ENCODE data around the gene FOXO3. TPM values are rescaled to one million over a fixed set of nuclear protein-coding genes. Genes with fewer than 3 reads are reported as not detected.
"Not testable (repeated sequence)": the region's sequence is repeated elsewhere in the genome, so short reads cannot be mapped to it uniquely, and the experiment has no call there.

Gene FOXO3
- total RNA-seq, 1 donor from 2014 or later = 71.4 TPM

DNA sequence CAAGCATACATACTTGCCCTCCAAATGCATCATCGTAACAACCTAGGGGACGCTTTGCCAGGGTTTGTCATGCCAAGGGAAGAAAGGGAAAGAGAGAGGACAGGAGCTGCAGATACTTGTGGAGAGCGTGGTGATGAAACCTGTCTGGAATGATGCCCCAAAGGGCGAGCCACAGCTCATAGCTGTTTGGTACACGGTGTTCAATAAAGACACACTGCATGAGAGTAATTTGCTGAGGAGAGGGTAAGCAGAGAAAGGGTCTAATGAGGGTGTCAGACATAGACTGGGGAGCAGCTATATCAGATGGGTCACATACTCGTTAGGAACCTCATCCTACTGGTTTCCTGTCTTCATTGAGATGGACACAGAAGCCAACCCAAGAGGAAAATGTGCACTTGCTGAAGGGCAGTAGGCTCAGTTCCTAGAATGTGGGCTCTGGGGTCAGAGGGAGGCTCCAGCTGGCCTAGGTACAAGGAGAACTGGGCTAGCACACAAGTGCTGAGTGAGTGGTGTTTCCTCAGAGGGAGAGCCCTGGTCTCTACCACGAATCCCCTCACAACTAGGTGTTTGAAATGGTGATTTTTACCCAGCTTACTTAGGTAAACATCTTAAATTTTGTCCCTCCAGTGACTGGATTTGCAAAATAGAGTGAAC, 5.2 kb upstream of the FOXO3 start:
- no peak for DNase-seq (ENCODE audit: low spot score)

DNA sequence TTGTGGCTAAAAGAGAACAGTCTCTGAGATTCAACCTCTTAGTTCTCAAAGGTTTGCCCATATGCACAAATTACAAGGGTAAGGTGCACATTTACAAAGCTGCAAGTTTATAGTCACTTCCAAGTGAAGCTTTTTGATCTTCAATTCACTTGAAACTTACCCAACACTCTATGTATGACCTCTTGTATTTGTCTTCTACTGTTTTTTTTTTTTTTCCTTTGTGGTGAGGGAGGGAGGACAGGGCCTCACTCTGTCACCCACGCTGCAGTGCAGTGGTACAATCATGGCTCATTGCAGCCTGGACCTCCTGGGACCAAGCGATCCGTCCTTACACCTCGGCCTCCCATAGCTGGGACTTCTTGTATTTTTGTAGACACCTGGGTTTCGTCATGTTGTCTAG, 4.5 kb upstream of the FOXO3 start:
- no peak for DNase-seq (ENCODE audit: low spot score)

DNA sequence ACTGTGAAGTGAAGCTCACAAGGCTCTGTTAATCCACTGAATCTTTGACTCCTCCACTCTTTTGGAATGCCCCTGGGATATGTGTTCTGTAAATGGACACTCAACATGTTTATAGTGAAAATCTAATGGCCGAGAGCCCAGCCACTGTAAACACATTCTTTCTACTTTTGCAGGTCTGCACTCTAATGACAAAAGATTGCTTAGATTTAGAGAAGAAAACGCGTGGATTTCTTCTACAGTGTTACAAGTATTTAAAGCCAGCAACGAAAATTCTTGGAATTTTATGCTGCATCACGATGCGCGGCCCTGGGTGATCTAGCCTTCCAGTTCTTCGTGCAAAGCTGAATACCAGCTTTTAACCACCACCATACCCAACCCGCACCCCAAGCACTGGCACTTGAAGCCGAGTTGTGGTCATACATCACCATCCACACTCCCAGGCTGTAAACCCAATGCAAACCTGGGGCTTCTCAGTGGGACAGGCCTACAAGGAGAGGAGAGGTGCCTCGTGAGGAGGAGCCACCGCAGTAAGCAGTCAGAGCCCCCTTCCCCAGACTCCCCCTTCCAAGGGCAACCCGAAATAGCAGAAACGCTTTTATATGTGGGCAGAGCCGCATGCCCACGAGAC, 3.7 kb upstream of the FOXO3 start:
- peak; percentile 50 for DNase-seq (ENCODE audit: low spot score)

DNA sequence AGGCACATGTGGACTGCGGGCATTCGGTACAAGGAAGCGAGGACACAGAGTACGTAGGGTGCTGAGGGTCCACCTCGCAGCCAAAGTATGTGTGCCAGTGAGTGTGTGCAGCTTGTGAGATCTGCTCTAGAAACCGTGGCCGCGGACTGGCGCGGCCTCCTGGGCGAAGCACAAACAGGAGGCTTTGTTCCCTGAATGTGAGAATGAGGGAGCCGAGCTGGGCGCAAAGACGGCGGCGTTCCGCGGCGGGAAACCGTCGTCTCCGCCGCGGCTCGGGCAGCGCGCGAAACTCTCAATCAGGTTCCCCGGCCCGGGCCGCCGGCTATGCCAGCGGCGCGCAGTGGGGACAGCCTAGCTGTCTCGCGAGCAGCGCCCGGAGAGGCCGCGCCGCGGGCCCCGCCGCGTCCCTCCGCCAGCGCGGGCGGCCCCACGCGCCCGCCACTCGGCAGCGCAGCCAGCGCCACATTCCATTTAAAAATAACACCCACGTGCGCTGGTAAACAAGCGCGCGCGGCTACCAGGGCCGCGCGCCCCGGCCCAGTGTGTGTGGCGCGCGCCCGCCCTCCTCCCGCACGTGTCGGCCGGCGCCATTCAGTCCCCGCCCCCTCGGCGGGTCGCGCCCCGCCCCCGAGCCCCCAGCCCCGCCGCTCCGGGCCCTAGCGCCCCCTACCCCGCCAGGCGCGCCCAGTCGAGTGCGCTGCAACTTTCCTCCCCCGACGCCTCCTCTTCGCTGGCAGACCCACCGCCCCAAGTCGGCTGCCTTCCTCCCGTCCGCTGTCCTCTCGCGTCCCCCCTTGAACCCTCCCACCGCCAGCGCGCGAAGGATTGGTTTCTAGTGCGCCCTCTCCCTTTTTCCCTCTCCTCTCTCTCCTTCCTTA, 3.0 kb upstream of the FOXO3 start:
- DNase-seq (ENCODE audit: low spot score) = peak; percentile 73

DNA sequence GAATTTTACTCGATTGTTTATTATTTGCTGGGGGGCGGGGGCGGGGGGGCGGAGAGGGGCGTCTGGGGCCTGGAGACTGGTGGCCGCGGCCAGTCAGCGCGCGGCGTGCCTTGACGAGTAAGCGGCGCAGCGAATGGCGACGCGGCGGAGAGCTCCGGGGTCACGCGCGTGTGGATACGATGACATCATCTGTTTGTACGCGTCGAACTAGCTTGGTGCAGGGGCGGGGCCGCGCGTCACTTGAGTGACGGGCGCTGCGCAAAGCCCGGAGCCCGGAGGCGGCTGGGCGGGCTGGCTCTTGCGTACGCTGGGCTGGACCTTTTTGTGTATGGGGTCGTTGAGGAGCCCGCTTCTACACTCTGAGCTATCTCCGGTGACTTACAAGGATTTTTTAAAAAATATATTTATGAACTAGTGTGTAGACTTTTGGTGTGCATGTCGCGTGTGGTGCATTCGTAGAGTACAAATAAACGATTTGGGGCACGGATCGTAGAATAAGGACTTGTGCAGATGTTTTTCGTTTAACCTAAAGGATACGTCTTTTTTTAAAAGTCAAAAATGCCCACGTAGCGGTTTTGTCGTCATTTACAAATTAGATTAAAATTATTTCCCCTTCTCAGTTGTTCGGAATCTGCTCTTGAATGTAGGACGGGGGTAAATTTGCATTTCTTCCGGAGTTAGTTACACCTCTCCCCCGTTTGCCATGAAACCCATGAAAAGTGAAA, 2.2 kb upstream of the FOXO3 start:
- DNase-seq (ENCODE audit: low spot score) = peak; percentile 99

DNA sequence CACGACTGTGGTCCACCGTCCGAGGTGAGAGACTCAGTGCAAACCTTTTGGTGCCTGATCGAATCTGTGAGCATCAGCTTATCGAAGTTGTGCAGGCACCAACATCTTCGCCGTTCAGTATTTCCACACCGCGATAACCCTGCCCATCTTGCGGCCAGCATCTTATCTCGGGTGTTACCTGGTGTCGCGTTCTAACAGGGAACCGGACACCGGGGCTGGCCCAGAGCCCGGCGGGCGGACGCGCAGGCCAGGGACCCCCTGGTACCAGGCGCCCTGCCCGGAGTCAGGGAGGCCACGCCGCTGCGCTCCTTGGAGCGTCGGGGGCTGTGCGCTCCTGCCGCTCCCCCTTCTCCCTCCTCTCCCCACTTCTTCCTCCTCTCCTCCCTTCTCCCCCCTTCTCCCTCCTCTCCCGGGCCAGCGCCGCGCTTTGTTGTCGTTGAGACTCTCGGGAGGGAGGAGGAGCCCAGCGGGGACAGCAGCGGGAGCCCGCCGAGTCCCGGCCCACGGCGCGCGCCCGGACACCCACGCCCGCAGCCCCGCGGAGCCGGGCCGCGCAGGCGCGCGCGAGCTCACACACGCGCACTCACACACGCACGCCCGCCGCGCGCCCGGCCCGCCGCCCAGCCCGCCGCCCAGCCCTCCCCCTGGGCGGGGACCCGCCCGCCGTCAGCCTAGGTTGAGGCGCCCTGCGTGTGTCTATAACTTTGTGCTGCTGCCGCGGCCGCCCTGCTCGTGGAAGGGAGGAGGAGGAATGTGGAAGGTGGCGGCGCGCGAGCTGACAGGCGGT, 1.4 kb upstream of the FOXO3 start:
- DNase-seq (ENCODE audit: low spot score) = peak; percentile 94

DNA sequence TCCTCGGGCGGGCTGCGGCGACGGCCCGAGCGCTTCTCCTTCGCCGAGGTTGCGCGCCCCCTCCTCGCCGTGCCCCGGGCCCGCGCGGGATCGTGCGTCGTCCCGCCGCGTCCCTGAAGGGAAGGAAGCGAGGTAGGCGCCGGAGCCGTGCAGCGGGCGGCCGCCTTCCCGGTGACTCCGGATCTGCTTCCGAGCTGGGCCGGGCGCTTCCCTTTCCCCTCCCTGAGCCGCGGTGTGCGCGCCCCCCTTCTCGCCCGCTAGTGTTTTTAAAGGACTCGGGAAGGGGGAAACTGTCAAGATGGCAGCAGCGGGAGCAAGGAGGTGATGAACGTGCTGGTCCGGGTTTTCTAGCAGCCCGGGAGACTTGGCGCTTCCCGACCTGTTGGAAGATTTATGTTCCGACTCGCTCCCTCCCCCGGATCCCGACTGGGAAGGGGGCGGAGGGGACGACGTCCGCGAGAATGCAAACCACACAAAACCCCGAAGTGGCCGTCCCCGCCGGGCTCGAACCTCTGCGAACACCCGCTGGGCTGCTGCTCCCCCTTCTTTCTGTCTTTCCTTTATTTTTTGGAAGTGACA, 744 bp upstream of the FOXO3 start:
- peak; percentile 60 for DNase-seq (ENCODE audit: low spot score)

DNA sequence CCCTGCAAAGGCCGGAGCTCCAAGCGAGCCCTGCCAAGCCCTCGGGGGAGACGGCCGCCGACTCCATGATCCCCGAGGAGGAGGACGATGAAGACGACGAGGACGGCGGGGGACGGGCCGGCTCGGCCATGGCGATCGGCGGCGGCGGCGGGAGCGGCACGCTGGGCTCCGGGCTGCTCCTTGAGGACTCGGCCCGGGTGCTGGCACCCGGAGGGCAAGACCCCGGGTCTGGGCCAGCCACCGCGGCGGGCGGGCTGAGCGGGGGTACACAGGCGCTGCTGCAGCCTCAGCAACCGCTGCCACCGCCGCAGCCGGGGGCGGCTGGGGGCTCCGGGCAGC, 561 bp downstream of the FOXO3 start:
- DNase-seq (ENCODE audit: low spot score) = not testable (repeated sequence)

DNA sequence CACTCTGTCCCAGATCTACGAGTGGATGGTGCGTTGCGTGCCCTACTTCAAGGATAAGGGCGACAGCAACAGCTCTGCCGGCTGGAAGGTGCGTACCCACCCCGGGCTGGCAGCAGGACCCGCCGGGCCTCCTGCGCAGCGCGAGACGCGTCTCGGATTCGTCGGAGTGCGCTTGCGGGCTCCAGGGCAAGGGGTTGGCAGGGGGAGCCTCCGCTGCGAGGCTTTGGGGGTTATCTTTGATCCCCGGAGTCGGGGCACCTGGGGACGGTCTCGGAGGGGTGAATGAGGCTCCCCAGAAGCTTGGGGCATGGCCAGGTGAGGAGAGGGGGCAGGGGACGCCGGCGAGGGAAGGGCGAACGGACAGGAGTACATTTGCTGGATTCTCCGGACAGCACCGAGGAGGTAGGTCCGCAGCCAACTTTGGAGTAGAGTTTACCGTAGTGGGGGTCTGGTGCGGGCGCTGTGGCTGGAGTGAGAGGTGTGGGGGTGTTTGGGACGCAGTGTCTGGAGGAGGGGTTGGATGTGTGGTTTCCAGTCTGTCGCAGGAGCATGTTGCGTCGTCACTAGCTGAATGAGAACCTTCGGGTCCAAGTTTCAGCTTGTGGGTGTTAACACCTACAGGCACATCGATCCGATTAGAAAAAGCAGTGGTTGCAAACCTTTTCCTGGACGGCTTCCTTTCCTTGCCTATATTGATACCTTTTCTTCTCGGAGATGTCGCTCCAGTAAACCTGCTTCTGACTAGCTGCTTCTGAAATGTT, 1.2 kb downstream of the FOXO3 start:
- DNase-seq (ENCODE audit: low spot score) = peak; percentile 37

DNA sequence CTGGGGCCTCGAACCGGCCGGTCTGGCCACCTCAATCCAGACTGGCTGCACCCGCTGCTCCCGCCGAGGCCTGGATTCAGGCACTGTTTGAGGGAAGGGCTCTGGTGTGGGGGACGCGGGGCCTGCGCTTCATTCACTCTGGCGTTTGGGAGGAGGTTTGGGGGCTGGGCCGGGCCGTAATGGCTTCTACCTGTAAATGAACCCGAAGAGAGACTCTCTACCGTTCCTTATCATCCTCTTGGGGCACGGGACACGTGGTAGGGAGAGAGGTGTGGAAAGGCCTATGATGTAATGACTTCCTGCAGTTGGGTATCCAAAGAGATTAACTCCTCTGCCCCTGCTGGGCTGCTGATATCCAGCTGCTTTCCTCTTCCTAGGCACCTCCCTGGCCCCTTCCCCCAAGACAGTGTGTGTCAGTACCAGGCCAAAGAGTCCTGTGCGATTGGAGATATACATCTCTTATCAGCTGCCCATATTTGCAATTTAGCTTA, 1.8 kb downstream of the FOXO3 start:
- peak; percentile 76 for DNase-seq (ENCODE audit: low spot score)

DNA sequence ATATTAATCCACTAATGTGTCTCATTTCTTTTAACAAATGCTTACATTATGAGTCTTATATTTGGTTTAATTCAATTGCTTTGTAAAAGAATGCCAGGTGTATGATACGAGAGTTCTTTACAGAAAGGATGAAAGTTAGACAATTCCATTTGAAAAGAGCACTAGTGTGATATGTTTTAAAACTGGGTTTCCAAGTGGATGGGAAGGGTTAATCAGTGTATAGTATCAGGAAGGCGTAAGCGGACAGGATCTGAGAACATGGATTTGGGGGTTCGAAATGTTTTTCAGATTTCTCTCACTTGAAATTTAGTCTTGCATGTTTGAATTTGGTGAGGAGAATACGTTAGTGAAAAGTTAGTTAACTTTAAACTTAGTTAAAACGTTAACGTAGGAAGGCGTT, 2.6 kb downstream of the FOXO3 start:
- no peak for DNase-seq (ENCODE audit: low spot score)

DNA sequence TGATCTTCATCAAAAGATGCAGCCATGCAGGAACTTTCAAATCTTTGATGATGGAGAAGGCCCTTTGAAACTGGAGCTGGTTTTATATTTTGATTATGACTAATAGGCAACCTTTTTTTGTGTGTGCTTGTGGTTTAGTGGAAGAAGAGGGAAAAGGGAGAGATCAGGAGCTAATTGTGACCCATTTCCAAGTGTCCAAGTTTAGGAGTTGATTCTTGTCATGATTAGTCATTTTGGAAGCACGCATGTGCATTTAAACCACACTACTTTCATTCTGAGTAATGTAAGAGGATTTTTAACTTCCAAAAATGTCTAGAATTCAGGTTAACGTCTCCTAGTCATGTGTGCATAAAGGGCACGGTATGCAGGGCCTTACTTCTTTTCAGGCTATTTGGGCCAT, 3.5 kb downstream of the FOXO3 start:
- DNase-seq (ENCODE audit: low spot score) = no peak

DNA sequence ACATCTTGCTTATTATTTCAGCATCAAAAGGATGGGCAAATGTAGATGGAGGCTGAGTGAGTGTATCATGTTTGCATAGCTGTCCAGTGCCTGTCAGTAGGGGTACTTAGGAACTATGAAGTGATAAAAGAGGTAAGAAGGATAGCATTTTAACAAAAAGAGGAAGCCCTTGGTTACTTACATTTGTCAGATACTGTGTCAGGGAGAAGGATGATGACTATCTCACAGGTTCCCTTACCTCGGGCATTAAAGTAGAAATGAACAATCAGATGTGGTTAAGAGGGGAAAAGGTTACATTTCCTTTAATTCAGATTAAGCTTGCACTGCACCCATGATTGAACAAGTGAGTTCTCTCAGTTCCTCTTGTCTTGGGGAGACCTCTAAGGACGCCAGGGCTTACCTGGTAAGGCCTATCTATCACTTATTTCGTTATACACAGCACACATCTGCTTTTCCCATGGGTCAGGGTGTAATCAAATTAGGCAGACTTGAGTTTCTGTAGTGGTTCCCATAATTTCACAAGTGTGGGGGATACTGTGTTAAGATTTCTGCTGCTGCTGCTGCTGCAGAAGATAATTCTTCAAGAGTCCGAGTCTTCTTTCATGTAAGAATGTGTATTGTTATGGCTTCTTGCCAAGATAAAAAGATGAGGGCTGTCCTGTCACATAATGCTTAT, 4.5 kb downstream of the FOXO3 start:
- DNase-seq (ENCODE audit: low spot score) = no peak

DNA sequence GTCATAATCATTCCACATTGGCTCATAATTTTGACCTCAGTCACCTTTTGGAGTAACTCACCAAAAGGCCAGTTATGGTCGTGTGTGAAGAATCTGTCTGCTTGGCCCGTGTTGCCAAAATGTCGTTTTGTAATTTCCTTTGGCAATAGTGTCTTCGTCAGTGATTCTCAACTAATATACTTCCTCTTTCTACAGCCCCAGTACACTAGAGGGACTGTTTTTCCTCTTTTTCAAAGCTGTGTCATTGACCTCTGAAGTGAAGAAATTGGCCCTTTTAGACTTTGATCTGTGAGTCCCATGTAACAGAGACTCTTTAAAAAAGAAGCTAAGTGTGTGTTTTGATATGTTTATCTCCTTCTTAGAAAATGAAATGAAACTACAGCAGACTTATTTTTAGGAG, 5.2 kb downstream of the FOXO3 start:
- DNase-seq (ENCODE audit: low spot score) = peak; percentile 54

DNA sequence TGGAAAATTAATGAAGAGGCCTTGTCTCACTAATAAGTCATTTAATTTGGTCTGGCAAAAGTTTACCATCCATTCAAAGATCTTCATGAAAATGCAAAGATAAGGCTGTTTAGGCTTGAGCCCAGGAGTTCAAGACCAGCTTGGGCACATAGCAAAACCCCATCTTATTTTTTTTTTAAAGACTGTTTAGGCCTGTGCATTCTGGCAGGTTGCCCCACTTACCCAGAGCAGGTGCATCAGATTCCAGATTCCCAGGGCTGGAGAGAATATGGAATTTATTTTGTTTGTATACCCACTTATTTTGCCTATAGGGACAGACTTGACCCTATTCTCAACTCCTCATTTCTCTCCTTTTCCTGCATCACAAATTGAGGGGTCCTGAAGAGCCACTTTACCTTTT, 5.7 kb downstream of the FOXO3 start:
- no peak for DNase-seq (ENCODE audit: low spot score)

DNA sequence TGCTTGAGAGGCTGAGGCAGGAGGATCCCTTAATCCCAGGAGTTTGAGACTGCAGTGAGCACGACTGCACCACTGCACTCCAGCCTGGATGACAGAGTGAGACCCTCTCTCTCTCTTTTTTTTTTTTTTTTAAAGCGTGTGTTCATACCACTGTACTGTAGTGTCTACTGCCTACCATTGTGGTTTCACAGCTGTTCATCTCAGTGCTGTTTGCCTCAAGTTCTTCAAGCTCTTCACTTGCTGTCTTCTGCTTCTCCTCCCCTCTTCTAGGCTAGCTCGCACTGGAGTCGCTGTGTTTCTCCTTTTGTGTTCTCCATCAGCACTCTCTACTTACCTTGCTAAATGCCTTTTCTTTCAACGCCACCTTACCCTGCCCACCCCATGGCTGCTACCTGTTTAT, 7.4 kb downstream of the FOXO3 start:
- no peak for DNase-seq (ENCODE audit: low spot score)

DNA sequence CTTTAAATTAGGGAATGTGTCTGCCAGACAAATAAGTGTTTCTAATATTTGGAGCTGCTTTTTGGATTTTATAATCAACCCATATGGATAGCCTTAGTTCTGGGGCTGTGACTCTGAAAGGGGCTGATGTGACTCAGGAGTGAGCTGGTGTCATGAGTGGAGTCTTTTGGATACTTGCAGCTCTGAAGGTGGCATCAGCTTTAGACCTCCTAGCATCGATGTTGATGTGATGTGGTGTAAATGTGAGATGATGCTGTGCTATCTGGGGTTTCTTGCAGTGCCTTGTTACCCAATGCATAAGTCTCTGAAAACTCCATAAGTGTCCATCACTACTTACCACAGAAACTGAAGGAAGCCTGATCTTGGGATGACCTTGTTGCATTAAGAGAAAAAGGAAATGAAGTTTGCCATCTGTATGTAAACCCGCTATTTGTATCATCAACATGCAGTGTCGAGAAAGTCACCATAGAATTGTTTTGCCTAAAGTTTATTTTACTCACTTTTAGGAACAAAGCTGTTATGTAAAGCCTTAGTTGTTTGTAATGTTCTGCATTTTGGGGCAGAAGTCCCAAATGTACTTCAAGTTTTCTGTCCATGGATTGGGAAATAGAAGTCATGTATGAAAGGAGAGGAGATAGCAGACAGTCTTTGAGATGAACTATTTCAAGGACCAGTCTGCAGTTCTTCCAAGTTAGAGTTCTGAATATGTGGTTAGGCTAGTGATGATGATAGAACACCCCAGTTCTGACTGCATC, 8.0 kb downstream of the FOXO3 start:
- DNase-seq (ENCODE audit: low spot score) = no peak

DNA sequence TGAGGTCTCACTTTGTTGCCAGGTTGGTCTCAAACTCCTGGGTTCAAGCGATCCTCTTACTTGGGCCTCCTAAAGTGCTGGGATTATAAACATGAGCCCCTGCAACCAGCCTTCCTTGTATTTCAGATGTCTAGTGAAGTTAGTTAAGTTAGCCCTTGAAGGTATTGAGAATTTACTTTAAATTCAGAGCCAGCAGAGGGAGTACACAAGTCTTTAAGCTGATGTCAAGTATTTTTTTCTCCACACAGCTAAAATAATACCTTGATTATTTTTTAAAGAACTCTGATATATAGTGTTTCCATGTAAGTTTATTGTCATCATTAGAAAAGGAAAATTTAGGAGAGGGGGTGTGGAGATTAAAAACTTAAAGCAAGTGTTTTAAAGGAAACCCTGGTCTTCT, 9.8 kb downstream of the FOXO3 start:
- DNase-seq (ENCODE audit: low spot score) = no peak

Measured in mucosa of gallbladder (tissue), 1 donor.